Measurements from ENCODE around the gene TMSB10.
"Not testable (repeated sequence)": the region's sequence is repeated elsewhere in the genome, so short reads cannot be mapped to it uniquely, and the experiment has no call there.

Gene TMSB10

GRCh38 chr2:84931384-84931821 lies 25.9 kb downstream of the TMSB10 start:
- no peak for DNase-seq

GRCh38 chr2:84938194-84938879 lies 32.9 kb downstream of the TMSB10 start:
- no peak for DNase-seq

GRCh38 chr2:84939426-84940087 lies 34.1 kb downstream of the TMSB10 start:
- no peak for DNase-seq

- DNase-seq: no peak
Observed at GRCh38 chr2:84940088-84940470, 34.6 kb downstream of the TMSB10 start.

GRCh38 chr2:84940831-84941412 lies 35.5 kb downstream of the TMSB10 start:
- DNase-seq: no peak

- no peak for DNase-seq
Observed at GRCh38 chr2:84942166-84942565, 36.7 kb downstream of the TMSB10 start.

GRCh38 chr2:84942964-84943421 lies 37.5 kb downstream of the TMSB10 start:
- no peak for DNase-seq

GRCh38 chr2:84944295-84944909 lies 38.9 kb downstream of the TMSB10 start:
- DNase-seq: no peak

- not testable (repeated sequence) for DNase-seq
Observed at GRCh38 chr2:84945838-84946203, 40.4 kb downstream of the TMSB10 start.

- DNase-seq: peak in 1 of 56 donors; percentile 3
Observed at GRCh38 chr2:84946204-84947009, 41.0 kb downstream of the TMSB10 start.

- DNase-seq: no peak
Observed at GRCh38 chr2:84947010-84947593, 41.6 kb downstream of the TMSB10 start.

- no peak for DNase-seq
Observed at GRCh38 chr2:84953535-84953934, 48.1 kb downstream of the TMSB10 start.

GRCh38 chr2:84954329-84954728 lies 48.9 kb downstream of the TMSB10 start:
- no peak for DNase-seq
